VCaP (cell line): ENCODE measurements around the gene SETD6.

Experiments used
- H3K27ac ChIP-seq: fragments of 450-650 bp; 2 replicates; pipeline ENCODE4 v1.5.1; 2017
- TF ChIP-seq, protein P1 (sequence below): fragments of 450-650 bp; conservative IDR thresholded peaks from 2 replicates; pipeline ENCODE4 v1.5.1; 2017; ENCODE audit warnings: mild to moderate bottlenecking, moderate library complexity

Gene SETD6, protein sequence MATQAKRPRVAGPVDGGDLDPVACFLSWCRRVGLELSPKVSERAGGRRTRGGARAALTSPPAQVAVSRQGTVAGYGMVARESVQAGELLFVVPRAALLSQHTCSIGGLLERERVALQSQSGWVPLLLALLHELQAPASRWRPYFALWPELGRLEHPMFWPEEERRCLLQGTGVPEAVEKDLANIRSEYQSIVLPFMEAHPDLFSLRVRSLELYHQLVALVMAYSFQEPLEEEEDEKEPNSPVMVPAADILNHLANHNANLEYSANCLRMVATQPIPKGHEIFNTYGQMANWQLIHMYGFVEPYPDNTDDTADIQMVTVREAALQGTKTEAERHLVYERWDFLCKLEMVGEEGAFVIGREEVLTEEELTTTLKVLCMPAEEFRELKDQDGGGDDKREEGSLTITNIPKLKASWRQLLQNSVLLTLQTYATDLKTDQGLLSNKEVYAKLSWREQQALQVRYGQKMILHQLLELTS

GRCh38 chr16:58515125-58515870 is at the start of gene SETD6:
SETD6 (plus strand) TSS chr16:58515517; CDS start chr16:58515538, 21 bp downstream.
- TF ChIP-seq, protein P1, sequence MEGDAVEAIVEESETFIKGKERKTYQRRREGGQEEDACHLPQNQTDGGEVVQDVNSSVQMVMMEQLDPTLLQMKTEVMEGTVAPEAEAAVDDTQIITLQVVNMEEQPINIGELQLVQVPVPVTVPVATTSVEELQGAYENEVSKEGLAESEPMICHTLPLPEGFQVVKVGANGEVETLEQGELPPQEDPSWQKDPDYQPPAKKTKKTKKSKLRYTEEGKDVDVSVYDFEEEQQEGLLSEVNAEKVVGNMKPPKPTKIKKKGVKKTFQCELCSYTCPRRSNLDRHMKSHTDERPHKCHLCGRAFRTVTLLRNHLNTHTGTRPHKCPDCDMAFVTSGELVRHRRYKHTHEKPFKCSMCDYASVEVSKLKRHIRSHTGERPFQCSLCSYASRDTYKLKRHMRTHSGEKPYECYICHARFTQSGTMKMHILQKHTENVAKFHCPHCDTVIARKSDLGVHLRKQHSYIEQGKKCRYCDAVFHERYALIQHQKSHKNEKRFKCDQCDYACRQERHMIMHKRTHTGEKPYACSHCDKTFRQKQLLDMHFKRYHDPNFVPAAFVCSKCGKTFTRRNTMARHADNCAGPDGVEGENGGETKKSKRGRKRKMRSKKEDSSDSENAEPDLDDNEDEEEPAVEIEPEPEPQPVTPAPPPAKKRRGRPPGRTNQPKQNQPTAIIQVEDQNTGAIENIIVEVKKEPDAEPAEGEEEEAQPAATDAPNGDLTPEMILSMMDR: no peak
- peak within 1 kb of the TSS; percentile 83 for H3K27ac ChIP-seq

DNA sequence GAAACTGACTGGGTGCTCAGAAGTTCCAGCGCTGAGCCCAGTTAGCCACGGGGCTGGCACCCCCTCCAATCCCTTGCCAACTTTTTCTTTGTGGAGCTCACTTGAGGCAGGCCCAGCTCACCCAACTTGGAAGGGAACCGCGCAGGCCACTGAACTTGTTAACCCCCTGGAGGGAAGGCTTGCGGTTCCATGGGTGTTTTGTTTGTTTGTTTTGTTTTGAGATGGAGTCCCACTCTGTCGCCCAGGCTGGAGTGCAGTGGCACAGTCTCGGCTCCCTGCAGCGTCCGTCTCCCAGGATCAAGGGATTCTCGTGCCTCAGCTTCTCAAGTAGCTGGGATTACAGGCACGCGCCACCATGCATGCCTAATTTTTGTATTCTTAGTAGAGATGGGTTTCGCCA is 49.5 kb upstream of the SETD6 start:
- H3K27ac ChIP-seq: no peak overlapping the region
- TF ChIP-seq, protein P1: no peak

- TF ChIP-seq, protein P1: no peak
- no peak overlapping the region for H3K27ac ChIP-seq
Measured at GRCh38 chr16:58466396-58466795, 48.9 kb upstream of the SETD6 start.

- TF ChIP-seq, protein P1: no peak
- no peak overlapping the region for H3K27ac ChIP-seq
Measured at GRCh38 chr16:58467905-58468304, 47.4 kb upstream of the SETD6 start.

DNA sequence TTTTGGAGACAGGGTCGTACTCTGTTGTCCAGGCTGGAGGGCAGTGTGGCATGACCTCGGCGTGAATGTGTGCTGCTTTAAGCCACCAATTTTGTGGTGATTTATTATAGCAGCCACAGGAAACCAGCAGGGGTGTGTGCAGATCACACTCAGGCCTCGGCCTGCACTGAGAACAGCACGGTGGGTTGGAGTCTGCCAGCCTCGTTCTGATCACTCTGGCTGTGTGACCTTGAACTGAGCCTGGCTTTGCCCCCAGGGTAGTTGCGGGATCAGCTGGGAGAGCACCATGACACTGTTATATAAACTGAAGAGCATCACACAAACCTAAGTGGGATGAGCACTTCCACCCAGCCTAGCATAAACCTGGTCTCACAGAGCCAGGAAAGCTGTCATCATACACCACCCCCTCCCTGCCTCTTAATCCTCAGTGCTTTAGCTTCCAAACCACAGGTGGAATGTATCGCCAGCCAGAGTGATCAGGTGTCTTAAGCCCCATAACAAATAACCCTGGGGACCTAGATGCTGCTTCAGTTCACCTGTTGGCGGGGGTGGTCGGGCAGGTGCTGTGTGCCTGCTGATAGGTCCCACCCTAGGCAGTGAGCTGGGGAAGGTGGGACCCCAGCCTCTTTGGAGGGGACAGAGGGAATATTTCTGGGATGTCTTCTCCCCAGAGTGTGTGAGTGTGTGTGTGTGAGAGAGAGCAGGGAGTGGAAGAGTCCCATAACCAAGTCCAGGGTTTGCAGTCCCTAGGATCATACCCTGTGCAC is 43.9 kb upstream of the SETD6 start:
- TF ChIP-seq, protein P1: no peak
- H3K27ac ChIP-seq: no peak overlapping the region

DNA sequence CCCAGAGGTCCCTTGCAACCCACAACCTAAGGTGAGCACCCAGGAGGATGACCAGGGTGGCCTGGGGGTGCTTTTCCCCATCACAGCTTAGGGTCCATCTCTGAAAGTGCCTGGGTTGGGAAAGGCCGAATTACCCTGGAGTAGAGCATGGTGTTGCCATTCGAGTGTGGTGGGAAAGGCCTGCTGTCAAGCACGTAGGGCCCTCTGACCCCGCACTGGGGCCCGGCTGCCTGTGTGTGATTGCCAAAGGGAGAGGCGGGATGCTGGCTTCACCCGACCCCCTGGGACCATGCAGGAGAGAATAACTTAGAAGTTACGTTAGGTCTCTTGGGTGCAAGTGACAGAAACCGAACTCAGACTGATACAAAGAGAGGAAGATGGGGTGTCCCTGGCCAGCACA is 43.1 kb upstream of the SETD6 start:
- no peak overlapping the region for H3K27ac ChIP-seq
- TF ChIP-seq, protein P1: no peak

DNA sequence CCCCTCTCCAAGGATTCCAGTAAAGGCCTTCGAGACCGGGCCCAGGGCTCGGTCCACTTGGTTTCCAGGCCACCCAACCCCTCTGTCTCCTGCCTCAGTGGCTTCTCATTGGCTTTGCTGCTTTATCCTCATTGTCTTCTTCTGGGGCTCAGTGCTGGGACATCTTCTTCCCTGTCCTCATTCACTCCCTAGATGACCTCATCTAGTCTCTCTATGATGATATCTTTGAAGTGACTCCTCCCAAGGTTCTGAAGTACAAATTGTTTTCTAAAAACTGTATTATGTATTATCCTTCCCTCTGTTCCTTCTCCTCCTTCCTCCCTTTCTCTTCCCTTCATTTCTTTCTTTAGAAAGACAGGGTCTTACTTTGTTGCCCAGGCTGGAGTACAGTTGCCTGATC is 42.5 kb upstream of the SETD6 start:
- TF ChIP-seq, protein P1: no peak
- no peak overlapping the region for H3K27ac ChIP-seq
